GM20000 (cell line): ENCODE data around the gene CYTL1.

Source experiments
- DNase-seq: peaks from one replicate; pipeline ENCODE4 v3.0.0; 2012; ENCODE audit warnings: low spot score
- TF ChIP-seq, protein P1 (sequence below): IDR thresholded peaks from 2 replicates; pipeline ENCODE4 v1.5.1; 2012; ENCODE audit warnings: mild to moderate bottlenecking, control low read depth; ENCODE audit errors: extremely low read depth, missing control alignments

The CYTL1 gene

GRCh38 chr4:4995908-4996265 lies 23.4 kb downstream of the CYTL1 start:
- DNase-seq: no peak
- TF ChIP-seq, protein P1, sequence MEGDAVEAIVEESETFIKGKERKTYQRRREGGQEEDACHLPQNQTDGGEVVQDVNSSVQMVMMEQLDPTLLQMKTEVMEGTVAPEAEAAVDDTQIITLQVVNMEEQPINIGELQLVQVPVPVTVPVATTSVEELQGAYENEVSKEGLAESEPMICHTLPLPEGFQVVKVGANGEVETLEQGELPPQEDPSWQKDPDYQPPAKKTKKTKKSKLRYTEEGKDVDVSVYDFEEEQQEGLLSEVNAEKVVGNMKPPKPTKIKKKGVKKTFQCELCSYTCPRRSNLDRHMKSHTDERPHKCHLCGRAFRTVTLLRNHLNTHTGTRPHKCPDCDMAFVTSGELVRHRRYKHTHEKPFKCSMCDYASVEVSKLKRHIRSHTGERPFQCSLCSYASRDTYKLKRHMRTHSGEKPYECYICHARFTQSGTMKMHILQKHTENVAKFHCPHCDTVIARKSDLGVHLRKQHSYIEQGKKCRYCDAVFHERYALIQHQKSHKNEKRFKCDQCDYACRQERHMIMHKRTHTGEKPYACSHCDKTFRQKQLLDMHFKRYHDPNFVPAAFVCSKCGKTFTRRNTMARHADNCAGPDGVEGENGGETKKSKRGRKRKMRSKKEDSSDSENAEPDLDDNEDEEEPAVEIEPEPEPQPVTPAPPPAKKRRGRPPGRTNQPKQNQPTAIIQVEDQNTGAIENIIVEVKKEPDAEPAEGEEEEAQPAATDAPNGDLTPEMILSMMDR: no peak

- TF ChIP-seq, protein P1: peak; percentile 79
- DNase-seq: peak; percentile 69
Measured at GRCh38 chr4:4995103-4995907, 24.0 kb downstream of the CYTL1 start.

- TF ChIP-seq, protein P1: no peak
- DNase-seq: no peak
Measured at GRCh38 chr4:4994312-4995097, 24.8 kb downstream of the CYTL1 start.

GRCh38 chr4:4992833-4993232 lies 26.4 kb downstream of the CYTL1 start:
- TF ChIP-seq, protein P1: no peak
- DNase-seq: no peak

DNA sequence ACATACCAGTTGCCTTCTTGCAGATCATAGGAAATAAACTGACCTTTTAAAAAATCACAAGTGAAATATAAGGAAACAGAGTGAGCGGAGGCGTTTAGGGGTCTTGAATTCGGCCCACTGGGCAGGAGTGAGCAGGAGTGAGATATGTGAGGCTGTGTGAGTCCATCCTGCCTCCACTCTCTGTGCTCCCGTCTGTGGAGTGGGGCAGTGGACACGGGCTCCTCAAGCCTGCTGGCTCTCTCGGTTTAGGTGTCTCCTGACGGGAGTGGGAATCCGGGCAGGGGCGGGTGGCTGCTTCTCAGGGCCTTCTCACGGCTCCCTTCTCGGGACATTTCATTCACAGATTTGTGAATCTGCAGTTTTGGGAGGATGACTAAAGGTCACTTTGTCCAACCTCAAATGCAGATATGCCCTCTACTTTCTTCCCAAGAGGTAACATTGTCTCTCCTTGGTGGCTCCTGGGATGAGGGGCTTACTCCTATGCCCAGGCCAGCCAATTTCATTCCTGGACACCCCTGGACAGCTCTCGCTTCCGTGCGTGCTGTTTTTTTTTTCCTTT lies 27.6 kb downstream of the CYTL1 start:
- TF ChIP-seq, protein P1: no peak
- no peak for DNase-seq

DNA sequence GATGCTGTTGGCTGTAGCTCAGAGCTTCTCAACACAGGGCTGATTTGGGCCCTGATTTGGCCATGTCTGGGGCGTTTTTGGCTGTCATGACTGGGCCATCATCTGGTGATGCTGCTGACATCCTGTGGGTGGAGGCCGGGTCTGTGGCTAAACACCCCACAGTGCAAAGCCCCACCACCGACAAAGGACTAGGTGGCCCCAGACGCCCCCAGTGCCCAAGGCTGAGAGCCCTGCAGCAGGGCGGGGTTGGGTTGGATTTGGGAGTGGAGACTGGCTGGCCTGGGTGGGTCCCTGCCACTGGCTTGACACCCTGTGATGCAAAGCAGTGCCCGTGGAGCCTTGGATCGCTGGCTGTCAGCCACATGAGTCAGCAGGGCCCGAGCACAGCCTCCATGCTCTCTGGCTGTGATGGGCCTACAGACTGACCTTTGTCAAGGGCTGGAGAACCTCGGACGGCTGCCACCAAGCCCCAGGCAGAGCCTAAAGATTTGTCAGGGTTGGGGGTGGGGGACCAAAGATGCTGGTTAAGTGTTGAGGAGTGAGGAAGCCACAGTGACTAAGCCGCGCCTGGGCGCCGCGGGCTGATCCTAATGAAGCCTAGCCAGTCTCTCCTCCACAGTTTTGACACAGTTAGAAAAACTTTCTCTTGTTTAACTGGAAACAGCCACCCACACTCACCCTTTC lies 28.3 kb downstream of the CYTL1 start:
- DNase-seq: no peak
- TF ChIP-seq, protein P1: no peak

GRCh38 chr4:4990329-4990728 lies 28.9 kb downstream of the CYTL1 start:
- TF ChIP-seq, protein P1: no peak
- DNase-seq: no peak
